MV-4-11 (cell line): ENCODE data around the gene PSMB2.
"Not testable (repeated sequence)": the region's sequence is repeated elsewhere in the genome, so short reads cannot be mapped to it uniquely, and the experiment has no call there.

Experiments used
- DNase-seq: peaks from one replicate; lab custom pipeline; 2025; lab: John Stamatoyannopoulos, UW

The PSMB2 gene

DNA sequence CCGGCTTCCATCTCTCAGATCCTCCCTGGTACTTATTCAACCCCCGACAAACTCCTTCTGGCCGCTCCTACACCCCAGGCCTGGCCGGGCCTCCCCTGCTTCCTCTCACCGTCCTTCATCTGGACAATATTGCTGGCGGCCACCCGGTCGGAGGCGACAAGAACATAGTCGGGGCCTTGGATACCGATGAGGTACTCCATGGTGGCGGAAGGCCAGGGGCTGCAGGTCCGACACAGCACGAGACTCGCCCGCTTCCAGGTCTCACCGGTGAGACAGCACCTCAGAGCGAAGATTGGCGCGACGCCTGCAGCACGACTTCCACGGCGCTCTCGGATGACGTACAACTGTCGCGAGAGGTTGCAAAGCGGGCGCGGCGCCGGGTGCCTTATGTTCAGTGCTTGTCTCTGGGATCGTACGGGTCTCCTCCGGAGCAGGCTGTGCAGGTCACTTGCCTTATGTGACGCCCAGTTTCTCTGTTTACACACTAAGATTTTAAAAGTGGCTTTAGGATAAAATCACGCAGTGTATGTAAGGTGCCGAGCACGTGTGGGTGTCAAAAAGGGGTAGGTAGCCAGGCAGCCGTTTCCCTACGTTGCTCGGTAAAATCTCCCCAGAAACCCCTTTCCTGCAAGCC, at the start of gene PSMB2:
Gene PSMB2, minus strand, starts transcription at position 294 of the 634 bp plus-strand sequence. Its CDS starts 94 bp downstream, at position 200.
- DNase-seq, result peak; percentile 91

DNA sequence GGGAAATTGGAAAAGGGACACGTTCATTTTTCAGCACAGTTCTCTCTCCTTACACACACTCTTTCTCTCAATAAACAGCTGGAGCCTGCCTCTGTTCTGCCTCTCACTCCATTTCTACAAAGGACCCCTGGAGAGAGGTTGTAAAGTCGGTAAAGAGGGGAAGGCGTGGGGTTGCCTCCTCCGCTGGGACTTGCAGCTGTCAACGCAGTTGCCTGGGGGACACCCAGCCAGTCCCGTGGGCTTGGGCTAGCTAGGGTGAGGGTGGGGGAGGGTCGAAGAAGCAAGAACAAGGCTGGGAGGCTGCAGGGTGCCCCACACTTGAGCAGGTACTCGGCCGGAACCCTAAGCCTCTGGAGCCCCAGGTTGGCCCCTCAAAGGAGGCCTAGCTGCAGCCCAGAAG, 49.8 kb upstream of the PSMB2 start:
- DNase-seq, result no peak

DNA sequence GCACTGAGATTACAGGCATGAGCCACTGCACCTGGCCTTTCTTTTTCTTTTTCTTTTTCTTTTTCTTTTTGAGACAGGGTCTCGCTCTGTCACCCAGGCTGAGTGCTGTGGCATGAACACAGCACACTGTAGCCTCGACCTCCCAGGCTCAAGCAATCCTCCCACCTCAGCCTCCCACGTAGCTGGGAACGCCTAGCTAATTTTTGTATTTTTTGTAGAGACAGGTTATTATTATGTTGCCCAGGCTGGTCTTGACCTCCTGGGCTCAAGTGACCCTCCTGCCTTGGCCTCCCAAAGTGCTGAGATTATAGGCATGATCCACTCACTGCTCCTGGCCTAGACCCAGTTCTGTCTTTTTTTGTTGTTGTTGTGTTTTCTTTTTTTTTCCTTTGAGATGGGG, 48.8 kb upstream of the PSMB2 start:
- not testable (repeated sequence) for DNase-seq

DNA sequence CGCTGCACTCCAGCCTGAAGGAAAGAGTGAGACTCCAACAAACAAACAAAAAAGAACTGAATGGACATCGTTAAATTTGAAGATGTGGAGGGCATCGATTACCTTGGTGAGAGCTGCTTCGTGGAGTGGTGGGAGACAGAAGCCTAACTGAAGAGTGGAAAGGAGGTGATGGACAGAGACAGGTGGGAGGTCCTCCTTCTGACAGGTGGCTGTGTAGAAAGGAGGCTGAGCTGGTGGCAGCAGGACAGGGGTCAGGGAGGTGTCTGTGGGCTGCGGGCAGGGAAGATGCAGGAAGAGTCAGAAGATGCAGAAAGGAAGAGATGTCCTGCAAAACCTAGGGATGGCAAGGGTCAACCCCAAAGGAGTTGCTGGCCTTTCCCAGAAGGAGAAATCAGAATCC, 46.8 kb upstream of the PSMB2 start:
- no peak for DNase-seq

DNA sequence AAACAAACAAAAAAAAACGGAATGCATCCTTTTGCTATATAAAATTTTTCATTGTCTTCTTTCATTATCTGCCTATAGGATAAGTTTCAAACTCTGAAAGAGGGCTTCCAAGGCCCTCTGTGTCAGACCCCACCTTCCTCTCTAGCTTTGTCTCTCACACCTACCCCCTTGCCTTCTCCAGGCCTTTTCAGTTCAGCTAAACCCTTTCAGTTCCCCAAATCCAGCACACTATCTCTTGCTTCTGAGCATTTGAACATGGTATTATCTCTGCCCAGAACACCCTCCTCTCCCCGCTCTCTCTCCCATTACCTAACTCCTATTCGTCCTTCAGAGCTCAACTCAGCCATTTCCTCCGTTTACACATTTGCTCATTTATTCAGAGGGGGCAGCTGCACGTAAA, 41.7 kb upstream of the PSMB2 start:
- DNase-seq, result peak; percentile 72

DNA sequence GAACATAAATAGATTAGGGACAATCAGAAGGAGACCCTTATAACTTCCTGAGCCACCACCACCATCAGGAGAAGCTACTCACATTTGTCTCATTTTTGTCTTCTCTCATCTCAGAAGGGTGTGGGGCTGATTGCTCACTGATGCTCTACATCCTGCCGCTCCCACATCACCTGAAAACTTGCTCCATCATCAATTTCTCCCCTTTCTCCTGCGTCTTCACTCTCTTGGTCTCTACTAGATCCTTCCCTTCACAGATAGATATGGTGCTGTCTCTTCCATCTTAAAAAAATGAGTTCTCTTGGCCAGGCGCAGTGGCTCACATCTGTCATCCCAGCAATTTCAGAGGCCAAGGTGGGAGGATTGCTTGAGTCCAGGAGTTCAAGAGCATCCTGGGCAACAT, 38.9 kb upstream of the PSMB2 start:
- DNase-seq, result no peak

DNA sequence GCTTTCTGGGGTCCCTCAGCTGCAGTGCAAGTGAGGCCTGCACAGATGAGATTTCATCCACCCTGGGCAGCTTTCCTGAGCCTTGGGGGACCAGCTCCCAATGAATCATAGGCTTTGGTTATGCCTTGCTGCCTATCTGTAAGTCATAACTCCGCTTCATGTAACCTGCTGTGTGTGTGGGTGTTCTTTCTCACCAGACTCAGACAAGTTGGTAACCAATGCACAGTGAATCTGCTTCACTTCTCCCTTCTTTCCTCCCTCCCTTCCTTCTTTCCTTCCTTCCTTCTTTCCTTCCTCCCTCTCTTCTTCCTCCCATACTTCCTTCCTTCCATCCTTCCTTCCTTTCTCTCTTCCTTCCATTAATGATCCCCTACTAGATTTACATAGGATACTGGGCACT, 34.4 kb upstream of the PSMB2 start:
- no peak for DNase-seq

DNA sequence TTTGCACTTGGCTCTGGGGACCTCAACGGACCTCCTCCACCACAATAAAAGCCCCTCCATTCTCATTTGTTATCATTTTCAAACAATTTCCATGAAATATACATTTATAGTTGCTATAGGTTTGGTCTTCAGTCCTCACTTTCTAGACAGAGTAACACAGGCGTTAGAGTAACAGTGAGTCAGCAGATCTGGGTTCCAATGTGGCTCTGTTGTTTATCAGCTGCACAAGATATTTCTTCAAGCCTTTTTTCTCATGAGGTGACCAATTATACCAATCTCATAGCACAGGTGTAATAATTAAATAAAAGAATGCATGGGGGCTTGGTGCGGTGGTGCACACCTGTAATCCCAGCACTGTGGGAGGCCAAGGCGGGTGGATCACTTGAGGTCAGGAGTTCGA, 32.8 kb upstream of the PSMB2 start:
- DNase-seq, result no peak

DNA sequence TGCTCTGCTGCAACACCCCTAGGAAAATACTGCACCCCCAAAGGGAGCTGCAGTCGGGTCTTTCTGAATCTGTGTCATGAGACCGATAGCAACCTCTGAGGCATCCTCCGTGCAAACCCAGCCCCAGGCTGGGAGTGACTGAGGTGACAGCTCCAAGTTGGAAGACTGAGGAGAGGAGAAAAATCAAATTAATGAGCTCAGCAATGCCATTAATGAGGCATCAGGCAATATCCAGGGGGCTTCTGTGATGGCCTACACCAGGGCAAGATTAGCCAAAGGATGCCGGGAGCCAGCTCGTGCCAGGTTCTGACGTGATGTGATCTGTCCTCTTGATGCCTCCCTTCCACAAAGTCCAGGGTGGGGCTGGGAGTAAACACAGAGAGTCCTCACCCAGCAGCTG, 30.8 kb upstream of the PSMB2 start:
- DNase-seq, result no peak

DNA sequence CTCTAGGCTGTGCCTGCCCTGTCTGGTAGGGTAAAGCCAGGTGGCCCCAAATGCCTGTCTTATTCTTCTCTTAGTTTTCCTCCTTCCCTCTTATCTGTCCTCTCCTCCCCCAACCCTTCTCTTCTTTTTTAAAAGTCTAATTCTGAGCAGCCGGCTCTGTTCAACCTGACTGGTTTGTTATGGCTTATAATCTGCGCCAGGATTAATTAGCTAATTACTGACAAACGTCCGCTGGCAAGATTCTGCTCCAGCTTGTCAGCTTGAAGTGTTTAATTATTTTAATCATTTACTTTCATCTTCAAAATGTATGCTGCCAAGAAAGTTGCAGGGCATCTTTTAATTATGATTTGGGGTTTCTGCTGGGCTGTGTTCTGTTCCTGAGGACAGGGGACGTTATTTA, 27.2 kb upstream of the PSMB2 start:
- DNase-seq, result no peak

DNA sequence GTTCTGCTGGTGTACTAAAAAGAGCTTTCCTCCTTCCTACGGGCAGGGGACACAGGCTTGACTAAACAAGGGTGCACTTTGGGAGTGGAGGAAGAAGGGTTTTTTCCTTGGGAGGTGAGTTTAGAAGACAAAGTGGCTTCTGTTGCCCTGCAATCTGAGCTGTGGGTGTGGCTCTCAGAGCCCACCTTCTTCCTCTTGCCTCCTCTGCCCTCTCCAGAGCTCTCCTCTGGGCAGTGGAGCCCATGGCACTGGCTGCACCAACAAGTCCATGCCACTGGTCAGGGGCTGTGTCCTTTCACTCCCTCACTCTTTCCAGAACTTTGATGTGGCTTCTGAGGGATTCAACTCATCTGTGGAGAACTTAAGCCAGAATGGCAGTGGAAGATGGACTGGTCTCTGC, 25.6 kb upstream of the PSMB2 start:
- DNase-seq, result no peak

DNA sequence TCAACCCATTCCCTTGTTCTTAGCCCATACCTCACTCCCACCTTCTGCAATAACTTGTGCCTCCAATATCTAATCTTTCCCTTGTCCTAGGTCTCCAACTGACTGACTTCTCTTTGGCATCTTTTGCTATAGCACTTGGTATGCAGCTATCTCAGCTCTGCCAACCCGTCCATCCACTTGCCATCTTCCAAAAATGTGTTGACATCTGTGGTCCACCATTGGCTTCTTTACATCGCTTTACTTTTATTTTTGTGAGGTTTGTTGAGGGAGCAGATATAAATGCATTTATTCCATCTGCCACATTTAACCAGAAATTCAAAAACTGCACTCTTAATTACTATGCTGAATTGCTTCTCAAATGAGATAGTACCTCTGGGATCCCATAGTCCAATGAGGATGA, 24.9 kb upstream of the PSMB2 start:
- no peak for DNase-seq

DNA sequence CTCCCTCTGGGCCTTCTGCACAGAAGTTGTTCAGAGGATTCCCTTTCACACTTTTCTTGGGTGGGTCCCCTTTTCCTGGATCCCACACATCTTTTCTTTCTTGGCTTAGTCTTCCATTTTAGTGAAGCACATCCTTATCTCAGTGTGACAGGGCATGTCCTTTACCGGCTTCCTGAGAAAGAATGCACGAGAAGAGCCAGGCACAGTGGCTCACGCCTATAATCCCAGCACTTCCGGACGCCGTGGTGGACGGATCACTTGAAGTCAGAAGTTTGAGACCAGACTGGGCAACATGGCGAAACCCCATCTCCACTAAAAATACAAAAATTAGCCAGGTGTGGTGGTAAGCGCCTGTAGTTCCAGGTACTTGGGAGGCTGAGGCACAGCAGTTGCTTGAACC, 22.1 kb upstream of the PSMB2 start:
- DNase-seq, result no peak

DNA sequence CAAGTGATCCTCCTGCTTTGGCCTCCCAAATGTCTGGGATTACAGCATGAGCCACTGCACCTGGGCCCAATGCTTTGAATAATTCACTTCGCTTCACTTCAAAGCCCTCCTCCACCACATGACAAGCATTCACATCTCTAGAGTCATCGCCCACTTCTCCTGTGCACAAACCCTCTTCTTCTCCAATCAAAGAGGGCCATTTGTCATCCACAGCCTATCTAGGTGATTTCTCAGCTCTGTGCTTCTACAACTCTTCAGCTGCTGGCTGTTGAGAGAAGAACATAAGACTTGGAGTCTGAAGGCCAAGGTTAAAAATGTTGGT, 20.1 kb upstream of the PSMB2 start:
- no peak for DNase-seq

DNA sequence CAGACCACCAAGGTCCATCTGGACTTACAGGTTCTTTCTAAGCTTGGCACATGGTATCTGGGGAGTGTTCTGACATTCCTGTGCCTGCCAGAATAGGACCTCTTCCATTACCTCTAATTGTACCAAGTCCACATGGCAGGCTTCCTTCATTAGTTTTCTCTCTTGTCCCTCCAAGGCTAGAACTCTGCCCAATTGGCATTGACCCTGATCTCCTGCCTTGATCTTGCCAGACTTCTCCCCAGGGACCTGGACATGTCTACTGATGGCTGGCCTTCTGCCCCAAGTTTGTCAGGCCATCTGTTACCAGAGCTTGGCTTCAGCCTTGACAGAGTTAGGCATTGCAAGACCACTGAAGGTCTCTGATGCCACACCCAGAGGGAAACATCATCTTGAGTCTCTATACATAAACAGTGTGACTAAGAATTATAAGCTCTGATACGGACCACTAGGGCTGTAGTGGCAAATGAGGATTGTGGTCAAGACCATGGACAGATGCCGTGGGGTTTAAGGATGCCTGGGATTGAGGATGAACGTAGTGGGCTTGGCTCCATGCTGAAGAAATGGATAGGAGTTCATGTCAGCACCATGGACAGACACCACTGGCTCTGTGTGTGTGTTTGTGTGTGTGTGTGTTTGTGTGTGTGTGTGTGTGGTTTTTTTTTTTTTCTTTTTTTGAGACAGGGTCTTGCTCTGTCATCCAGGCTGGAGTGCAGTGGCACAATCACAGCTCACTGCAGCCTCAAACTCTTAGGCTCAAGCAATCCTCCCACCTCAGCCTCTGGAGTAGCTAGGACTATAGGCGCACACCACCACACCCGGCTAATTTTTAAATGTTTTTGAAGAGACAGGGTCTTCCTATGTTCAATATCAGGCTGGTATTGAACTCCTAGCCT, 19.5 kb upstream of the PSMB2 start:
- DNase-seq, result peak; percentile 13

DNA sequence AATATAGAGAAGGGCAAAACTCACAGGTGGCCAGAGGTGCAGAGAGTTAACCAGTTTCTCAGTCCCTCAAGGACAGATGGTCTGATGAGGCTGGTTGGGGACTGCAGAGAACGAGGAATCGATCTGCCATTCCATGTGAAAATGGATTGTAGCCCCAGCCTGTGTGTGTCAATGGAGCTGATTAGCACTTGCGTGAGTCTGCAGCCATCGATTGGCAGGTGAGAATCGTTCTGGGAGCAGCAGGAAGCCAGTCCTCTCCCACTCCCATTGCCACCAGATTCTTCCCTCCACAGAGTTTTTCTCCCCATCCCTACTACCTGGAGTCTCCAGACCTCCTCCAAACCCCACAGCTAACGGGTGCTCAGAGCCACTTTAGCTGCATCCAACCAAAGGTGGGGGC, 18.3 kb upstream of the PSMB2 start:
- no peak for DNase-seq

DNA sequence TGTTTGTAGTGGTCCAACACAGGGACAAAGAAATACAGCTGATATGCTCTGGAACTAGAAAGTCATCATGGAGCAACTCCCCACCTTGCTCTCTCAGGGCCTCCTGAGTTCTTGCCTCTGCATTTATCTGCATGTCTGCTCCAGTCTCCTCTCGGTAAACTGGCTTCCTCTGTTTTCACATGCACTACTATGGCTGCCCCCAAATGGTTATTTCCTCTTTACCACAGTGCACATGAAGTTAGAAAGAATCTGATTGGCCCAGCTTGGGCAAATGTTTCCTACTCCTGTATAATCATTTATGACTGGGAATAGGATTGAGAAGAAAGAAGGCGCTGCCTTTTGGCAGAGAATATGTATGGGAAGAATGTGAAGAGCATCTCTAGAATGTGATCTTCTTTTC, 16.5 kb upstream of the PSMB2 start:
- DNase-seq, result peak; percentile 36

DNA sequence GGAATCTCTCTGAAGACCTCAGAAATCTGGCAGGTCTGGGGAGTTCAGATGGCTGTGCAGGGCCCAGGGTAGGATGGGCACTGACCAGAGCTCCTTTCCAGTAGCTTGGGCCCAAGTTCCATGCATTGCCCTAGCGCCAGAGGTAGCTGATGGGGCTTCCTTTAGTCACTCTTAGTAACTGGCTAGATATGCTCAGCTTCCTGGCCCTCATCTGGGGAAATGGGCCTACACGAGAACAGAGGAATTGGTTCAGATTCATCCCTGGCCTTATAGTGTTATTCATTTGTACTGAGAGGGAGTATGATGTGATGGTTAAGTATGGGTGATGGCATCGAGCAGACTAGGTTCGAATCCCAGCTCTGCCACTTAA, 15.5 kb upstream of the PSMB2 start:
- DNase-seq, result no peak

DNA sequence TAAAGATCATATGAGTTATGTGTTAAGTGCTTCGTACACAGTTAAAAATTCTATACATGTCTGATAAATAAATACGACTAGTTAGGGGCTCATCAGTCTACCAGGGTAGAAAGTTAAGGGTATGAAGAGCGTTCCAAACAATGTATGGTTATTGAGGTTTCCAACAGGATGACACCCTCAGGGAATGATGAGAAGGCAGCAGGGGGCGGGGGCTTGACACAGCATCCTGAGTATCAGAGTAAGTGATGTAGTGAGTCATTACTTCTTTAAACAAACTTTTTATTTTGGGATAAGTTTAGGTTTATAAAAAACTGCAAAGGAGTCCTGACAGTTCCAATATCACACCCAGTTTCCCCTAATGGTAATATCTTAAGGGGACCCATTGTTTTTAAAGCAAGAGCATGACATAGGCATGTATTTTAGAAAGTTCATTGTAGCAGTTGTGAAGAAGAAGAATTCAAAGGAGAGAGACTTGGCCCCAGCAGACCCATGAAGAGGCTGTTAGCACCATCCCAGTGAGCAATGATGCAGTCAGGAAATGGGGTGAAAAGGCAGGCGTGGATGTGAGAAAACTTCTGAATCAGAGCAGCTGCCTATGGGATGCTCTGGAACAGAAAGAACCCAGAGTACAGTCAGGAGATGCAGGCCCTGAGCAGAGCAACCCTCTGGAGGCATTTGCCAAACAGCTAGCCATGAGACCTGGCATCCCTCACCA, 15.0 kb upstream of the PSMB2 start:
- no peak for DNase-seq

DNA sequence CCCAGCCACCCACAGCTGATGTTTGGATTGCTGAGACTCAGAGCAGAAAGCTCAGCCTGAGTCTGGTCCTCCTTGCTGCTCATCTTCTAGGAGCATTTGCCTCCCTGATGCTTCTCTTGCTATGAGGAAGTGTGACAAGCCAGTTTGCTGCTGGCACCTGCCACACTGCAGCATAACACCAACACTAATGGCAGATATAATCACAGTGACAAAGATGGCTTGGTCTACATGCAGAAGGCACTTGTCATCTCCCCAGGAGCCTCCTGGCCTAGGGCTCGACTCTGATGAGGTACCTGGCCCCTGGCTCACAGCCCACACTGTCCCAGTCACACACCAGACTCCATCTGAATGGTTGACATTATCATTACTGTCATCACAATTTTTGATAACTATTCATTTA, 13.9 kb upstream of the PSMB2 start:
- no peak for DNase-seq

DNA sequence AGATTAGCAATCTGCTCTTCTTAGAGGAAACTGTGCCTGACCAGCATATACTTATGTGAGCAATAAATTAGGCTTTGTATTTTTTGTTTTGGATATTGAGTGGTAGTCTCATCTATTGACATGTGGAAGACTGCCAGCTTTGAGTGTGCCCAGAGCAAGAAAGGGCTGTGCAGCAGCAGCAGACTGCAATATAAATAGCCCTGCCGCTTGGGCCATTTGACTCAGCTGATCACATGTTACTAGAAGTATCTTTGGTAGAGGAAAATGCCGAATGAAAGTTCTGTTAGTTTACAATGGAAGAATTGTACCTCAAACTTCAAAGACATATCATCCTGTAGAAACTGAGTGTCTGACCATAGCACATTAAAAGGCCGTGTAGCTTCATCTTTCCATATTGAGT, 9.1 kb upstream of the PSMB2 start:
- no peak for DNase-seq

DNA sequence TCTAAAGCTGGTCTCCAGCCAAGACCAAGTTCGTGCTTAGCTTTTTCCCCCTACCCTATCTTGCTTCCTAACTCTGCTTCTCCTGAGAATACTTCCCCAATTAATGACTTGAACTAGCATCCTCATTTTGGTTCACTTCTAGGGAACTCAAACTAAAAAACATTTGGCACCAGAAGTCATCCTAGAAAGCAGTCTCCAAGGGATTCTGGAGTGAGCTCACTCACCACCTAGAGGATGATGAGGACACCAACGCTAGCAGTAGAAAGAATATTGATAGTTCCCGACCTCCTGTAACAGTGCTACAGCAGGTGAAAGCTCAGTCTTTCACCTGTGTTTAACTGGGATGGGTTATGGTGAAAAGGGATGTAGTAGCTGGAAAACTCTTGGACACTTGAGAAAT, 4.7 kb upstream of the PSMB2 start:
- DNase-seq, result no peak

DNA sequence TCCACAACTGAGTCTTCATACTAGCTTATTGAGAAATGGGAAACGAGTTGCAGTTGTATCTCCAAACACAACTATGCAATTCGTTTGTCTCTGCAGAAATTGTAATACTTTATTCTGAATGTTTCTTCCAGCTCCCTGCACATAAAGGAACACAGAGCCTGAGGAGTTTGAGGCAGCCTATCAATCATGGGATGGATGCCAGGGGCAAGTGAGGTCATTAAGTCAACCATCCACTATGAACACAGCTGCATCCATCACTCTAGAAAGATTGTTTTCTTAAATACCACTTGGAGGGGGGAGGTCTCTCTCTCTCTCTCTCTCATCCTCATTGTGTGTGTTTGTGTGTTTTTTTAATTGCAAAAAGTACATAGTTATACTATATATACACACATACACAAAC, 2.9 kb upstream of the PSMB2 start:
- DNase-seq, result no peak
